Measurements from ENCODE around the gene SUGCT. TPM values are rescaled to one million over a fixed set of nuclear protein-coding genes. Genes with fewer than 3 reads are reported as not detected.

SUGCT gene
- total RNA-seq, 1 donor from 2014 or later: 1.7 TPM

DNA sequence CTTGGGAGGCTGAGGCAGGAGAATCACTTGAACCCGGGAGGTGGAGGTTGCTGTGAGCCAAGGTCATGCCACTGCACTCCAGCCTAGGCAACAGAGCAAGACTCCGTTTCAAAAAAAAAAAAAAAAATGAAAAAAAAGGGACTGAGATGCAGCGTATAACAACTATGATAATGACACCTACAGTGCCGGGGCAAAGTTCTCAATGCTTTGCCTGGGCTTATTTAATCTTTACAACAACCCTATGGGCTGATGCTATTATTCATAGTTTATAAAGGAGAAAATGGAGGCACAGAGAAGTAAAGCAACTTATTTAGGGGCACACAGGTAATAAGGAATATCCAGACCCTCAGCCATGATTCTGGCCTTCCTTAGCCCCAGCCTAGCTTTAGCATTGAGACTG lies 47.6 kb downstream of the SUGCT start:
- Histone ChIP-seq H3K27ac (no peak overlapping the region), H3K4me3 (no peak overlapping the region), H3K4me1 (no peaks in the 10 kb centered on the region), H3K9me3 (no peaks in the 10 kb centered on the region), H3K36me3 (no peaks in the 10 kb centered on the region), H3K27me3 (ENCODE audit: low read depth) (no peaks in the 10 kb centered on the region)
- no peak for TF ChIP-seq CTCF (IDR thresholded peaks at IDR 0.05)
- intact Hi-C loops (cut with DNase I): no loop called here
- ATAC-seq (no peak), DNase-seq (no peak)

DNA sequence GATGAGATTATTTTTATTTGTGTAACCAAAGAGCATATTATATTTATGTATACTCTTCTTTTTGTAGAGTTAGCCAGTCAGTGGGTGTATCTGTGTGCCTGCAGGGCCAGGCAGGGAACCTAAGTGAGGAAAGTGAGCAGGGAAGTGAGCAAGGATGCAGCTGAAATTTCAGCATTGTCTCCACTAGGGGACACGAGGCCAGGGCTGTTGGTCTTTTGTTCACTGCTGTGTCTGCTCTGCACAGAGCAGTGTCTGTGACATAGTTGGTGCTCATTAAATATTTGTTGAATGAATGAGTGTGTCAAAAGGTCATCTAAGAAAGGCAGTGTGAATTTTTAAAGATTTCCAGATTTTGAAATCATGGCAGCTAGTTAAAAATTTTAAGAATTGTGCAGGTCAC lies 51.8 kb downstream of the SUGCT start:
- no peak for DNase-seq
- Histone ChIP-seq H3K27ac (no peak overlapping the region), H3K27me3 (ENCODE audit: low read depth) (no peaks in the 10 kb centered on the region), H3K9me3 (no peaks in the 10 kb centered on the region), H3K4me3 (no peak overlapping the region), H3K4me1 (no peaks in the 10 kb centered on the region), H3K36me3 (no peaks in the 10 kb centered on the region)
- intact Hi-C loops (cut with DNase I): no loop called here
- TF ChIP-seq CTCF (IDR thresholded peaks at IDR 0.05): no peak
- no peak for ATAC-seq

DNA sequence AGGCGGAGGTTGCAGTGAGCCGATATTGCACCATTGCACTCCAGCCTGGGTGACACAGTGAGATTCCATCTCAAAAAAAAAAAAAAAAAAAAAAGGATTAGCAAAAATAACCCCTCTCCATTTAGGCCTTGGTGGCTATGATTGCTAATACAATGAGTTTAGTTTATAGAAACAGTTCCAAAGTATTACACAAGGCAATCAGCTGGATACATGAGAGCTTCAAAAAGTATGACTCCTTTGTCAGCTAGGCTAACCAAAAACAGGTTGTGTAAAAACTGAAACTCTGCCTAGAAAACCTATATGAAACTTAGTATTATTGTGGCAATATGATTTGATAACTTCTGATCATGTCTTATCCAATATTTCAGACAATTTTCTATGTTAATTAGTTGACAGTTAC lies 57.2 kb downstream of the SUGCT start:
- H3K36me3 ChIP-seq: no peaks in the 10 kb centered on the region
- no peak for TF ChIP-seq CTCF (IDR thresholded peaks at IDR 0.05)
- no peak overlapping the region for H3K4me3 ChIP-seq
- no peaks in the 10 kb centered on the region for H3K9me3 ChIP-seq
- H3K4me1 ChIP-seq: no peaks in the 10 kb centered on the region
- no peak overlapping the region for H3K27ac ChIP-seq
- H3K27me3 ChIP-seq (ENCODE audit: low read depth): no peaks in the 10 kb centered on the region
- DNase-seq (no peak), ATAC-seq (no peak)
- intact Hi-C loops (cut with DNase I): no loop called here

DNA sequence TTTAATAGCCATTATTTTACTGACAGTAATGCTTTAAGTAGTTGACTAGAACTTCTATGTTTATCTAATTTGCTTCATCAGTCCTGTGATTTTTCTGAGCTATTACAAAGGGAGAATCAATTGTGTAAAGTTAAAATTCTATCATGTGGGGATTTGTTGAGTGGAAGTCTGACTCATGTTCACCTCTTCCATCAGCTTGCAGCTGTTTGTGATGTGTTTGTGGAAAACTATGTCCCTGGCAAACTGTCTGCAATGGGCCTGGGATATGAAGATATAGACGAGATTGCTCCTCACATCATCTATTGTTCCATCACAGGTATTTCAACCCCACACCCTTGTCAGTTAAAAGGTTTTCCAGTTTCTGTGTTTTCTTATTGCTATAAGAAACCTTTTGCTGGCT lies 59.9 kb downstream of the SUGCT start:
- TF ChIP-seq CTCF (IDR thresholded peaks at IDR 0.05): no peak
- no peak for DNase-seq
- Histone ChIP-seq H3K4me1 (no peaks in the 10 kb centered on the region), H3K27me3 (ENCODE audit: low read depth) (no peaks in the 10 kb centered on the region), H3K4me3 (no peak overlapping the region), H3K36me3 (no peaks in the 10 kb centered on the region), H3K27ac (no peak overlapping the region), H3K9me3 (no peaks in the 10 kb centered on the region)
- intact Hi-C loops (cut with DNase I): no loop called here
- ATAC-seq: no peak

GRCh38 chr7:40197527-40197926 lies 62.7 kb downstream of the SUGCT start:
- Histone ChIP-seq H3K36me3 (no peaks in the 10 kb centered on the region), H3K4me1 (no peaks in the 10 kb centered on the region), H3K27ac (no peak overlapping the region), H3K9me3 (no peaks in the 10 kb centered on the region), H3K4me3 (no peak overlapping the region), H3K27me3 (ENCODE audit: low read depth) (no peaks in the 10 kb centered on the region)
- intact Hi-C loops (cut with DNase I): no loop called here
- ATAC-seq (no peak), DNase-seq (no peak)
- TF ChIP-seq CTCF (IDR thresholded peaks at IDR 0.05): no peak

Measured in lower lobe of right lung (tissue), 2 donors.